RCC 7860 (cell line): ENCODE measurements around the gene ADCY4.
A peak's percentile ranks its signal among the peaks of the same experiment; 100 is the strongest.
"Not testable (repeated sequence)": the region's sequence is repeated elsewhere in the genome, so short reads cannot be mapped to it uniquely, and the experiment has no call there.

Source experiments
- DNase-seq: peaks from one replicate; pipeline ENCODE4 v3.0.0-alpha.2; 2015; ENCODE audit warnings: low spot score
- FAIRE-seq: peaks from 2 replicates; lab custom pipeline; 2012; peaks lifted over from hg19 to GRCh38; lab: Jason Lieb, UNC

ADCY4 gene

GRCh38 chr14:24334431-24335291 is at the start of gene ADCY4:
TSS of gene ADCY4 (minus strand) at chr14:24335071. CDS start at chr14:24334652, 419 bp downstream.
- no peak for FAIRE-seq
- no peak for DNase-seq

GRCh38 chr14:24384169-24384568 is 49.3 kb upstream of the ADCY4 start:
- FAIRE-seq = no peak
- DNase-seq = no peak

- FAIRE-seq (no peak), DNase-seq (no peak)
These were observed 47.1 kb upstream of the ADCY4 start for GRCh38 chr14:24382064-24382371.

GRCh38 chr14:24381363-24382063 is 46.6 kb upstream of the ADCY4 start:
- no peak for FAIRE-seq
- peak; percentile 30 for DNase-seq

- FAIRE-seq (no peak), DNase-seq (no peak)
These were observed 45.2 kb upstream of the ADCY4 start for GRCh38 chr14:24379907-24380730.

GRCh38 chr14:24378981-24379906 is 44.4 kb upstream of the ADCY4 start:
- FAIRE-seq (no peak), DNase-seq (no peak)

- no peak for FAIRE-seq
- DNase-seq = no peak
These were observed 43.5 kb upstream of the ADCY4 start for GRCh38 chr14:24378327-24378726.

- DNase-seq = no peak
- no peak for FAIRE-seq
These were observed 42.8 kb upstream of the ADCY4 start for GRCh38 chr14:24377657-24378056.

GRCh38 chr14:24377126-24377525 is 42.3 kb upstream of the ADCY4 start:
- FAIRE-seq = no peak
- no peak for DNase-seq

GRCh38 chr14:24376448-24377070 is 41.7 kb upstream of the ADCY4 start:
- DNase-seq = no peak
- no peak for FAIRE-seq

- no peak for FAIRE-seq
- DNase-seq = no peak
These were observed 38.0 kb upstream of the ADCY4 start for GRCh38 chr14:24372701-24373416.

GRCh38 chr14:24371605-24372004 is 36.7 kb upstream of the ADCY4 start:
- not testable (repeated sequence) for DNase-seq, FAIRE-seq

- no peak for DNase-seq
- FAIRE-seq = no peak
These were observed 35.9 kb upstream of the ADCY4 start for GRCh38 chr14:24370748-24371147.

- FAIRE-seq (no peak), DNase-seq (no peak)
These were observed 35.2 kb upstream of the ADCY4 start for GRCh38 chr14:24369907-24370687.

- FAIRE-seq (no peak), DNase-seq (no peak)
These were observed 34.6 kb upstream of the ADCY4 start for GRCh38 chr14:24369463-24369862.

- DNase-seq = no peak
- FAIRE-seq = no peak
These were observed 33.8 kb upstream of the ADCY4 start for GRCh38 chr14:24368562-24369252.

- no peak for DNase-seq
- no peak for FAIRE-seq
These were observed 33.3 kb upstream of the ADCY4 start for GRCh38 chr14:24368212-24368561.
